ENCODE measurements around the gene FAM120A. TPM values are rescaled to one million over a fixed set of nuclear protein-coding genes. Genes with fewer than 3 reads are reported as not detected.

FAM120A gene
- total and polyA plus RNA-seq, 2 of the 13 experiments (the other 11 are each of a cell fraction or from before 2014, with no cell fraction given), result 41.3 to 44.4 TPM

DNA sequence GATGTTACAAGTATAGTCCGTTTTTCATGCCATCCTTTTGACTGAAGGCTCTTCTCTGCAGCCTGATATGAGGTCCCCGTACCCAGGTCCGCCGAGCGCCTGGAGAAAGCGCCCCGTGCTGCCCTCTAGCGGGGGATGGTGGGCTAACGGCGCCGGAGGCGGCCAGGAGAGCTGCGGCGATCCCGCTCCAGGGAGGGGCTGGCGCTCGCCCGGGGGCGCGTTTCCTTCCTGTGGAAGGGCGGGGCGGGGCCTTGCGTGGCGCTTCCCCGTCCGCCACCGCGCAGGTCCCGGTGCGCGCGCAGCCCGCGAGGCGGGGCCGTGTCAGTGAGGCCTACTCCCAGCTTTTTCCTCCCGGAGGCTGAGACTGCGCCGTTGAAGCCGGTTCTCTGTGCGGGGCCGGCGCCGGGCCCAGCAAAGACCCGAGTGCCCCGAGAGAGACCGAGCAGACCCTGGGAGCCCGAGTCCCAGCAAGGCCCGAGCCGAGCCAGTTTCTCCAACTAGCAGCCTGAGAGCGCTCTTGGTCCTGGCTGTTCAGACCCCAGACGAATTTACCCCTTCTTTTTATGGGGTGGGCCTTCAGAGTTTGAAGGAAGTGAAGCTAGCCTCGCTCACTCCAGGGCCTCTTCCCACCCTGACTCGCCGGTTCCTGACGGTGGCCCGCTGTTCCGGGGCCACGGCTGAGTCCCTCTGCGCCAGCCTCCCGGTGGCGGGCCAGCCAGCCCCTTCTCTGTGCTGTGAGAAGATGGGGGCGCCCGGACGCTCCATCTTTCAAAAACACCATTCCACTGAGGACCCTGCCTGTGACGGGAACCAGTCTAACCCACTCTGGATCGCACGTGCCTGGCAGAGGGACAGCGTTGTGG, 115.2 kb downstream of the FAM120A start (continued):
- TF ChIP-seq, protein P1, sequence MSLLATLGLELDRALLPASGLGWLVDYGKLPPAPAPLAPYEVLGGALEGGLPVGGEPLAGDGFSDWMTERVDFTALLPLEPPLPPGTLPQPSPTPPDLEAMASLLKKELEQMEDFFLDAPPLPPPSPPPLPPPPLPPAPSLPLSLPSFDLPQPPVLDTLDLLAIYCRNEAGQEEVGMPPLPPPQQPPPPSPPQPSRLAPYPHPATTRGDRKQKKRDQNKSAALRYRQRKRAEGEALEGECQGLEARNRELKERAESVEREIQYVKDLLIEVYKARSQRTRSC (CRISPR knock-in tag; IDR thresholded peaks at IDR 0.05; ENCODE audit: low read depth), result peak; percentile 68; the same call in 1 of the 2 replicates
- TF ChIP-seq ZC3H13 (CRISPR knock-in tag; IDR thresholded peaks at IDR 0.05) (0 out of 2 replicates have a peak, but pooled peaks have one; percentile 68), ATF6 (CRISPR knock-in tag; conservative IDR thresholded peaks at IDR 0.05) (no peak), ATM (IDR thresholded peaks at IDR 0.05; ENCODE audit: borderline replicate concordance) (no peak), SP5 (CRISPR knock-in tag; IDR thresholded peaks at IDR 0.05; ENCODE audit: borderline replicate concordance, low read depth) (peak; percentile 59; the same call in 1 of the 2 replicates), TEF (CRISPR knock-in tag; IDR thresholded peaks at IDR 0.05) (no peak), EP300 (IDR thresholded peaks at IDR 0.05; ENCODE audit: low read depth in 2 of 2, low read length in 2 of 2) (no peak), EP300 (CRISPR knock-in tag; IDR thresholded peaks at IDR 0.05; ENCODE audit: borderline replicate concordance) (no peak), CEBPG (CRISPR knock-in tag; IDR thresholded peaks at IDR 0.05) (peak; percentile 14; the same call in 1 of the 2 replicates), ELF4 (CRISPR knock-in tag; IDR thresholded peaks at IDR 0.05; ENCODE audit: borderline replicate concordance) (no peak), GZF1 (CRISPR knock-in tag; IDR thresholded peaks at IDR 0.05) (no peak), ARNT (IDR thresholded peaks at IDR 0.05) (no peak), ZNF205 (CRISPR knock-in tag; IDR thresholded peaks at IDR 0.05) (peak; percentile 76), ZNF264 (CRISPR knock-in tag; IDR thresholded peaks at IDR 0.05) (peak; percentile 77), SNAI1 (CRISPR knock-in tag; IDR thresholded peaks at IDR 0.05; ENCODE audit: borderline replicate concordance) (peak; percentile 83; the same call in 1 of the 2 replicates), ZBTB14 (CRISPR knock-in tag; IDR thresholded peaks at IDR 0.05) (peak; percentile 63), RBAK (CRISPR knock-in tag; IDR thresholded peaks at IDR 0.05) (no peak)
- TF ChIP-seq, protein P2, sequence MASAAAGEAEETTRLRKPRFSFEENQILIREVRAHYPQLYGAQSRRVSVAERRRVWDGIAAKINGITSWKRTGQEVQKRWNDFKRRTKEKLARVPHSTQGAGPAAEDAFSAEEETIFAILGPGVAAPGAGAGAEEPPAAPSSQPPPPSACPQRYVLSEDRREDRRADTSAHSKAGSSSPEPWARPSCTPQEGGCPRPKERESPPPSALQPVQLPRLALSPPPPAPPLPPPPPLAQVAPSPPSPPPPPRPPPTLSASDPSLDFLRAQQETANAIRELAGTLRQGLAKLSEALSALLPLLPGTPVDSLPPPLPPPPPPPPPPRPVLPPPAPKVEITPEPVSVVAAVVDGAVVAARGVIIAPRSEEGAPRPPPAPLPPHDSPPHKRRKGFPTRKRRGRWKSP (CRISPR knock-in tag; IDR thresholded peaks at IDR 0.05), result peak; percentile 75

Data from HepG2 (cell line).